OCI-LY3 (cell line): ENCODE results near the gene PCBP3.

Source experiments
- CTCF ChIP-seq: fragments of 200-600, 300-600 bp; sonication (generic); IDR thresholded peaks from 2 replicates; pipeline ENCODE4 v1.5.1; 2014; ENCODE audit warnings: antibody characterized with exemption, low read length, low read depth
- EZH2phosphoT487 ChIP-seq: fragments of 200-600 bp; shearing (Covaris generic); IDR thresholded peaks from 2 replicates; pipeline ENCODE4 v1.6.1; 2018; ENCODE audit warnings: antibody characterized with exemption, mixed run types, low read depth

DNA sequence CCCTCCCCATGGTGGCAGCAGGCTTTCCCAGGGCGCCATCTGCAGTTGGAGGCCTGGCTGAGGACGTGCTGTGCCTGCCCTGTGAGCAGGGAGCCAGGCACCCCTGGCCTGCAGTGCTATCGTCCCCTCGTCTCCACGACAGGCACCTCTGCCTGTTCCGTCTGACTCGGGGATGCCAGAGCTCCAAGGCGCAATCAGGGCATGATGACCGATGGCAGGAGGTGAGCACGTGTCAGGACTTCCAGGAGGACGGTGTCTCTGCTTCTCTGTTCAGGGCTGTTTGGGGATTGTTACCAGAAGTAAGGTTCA is 125.2 kb downstream of the PCBP3 start:
- TF ChIP-seq CTCF (no peak), EZH2phosphoT487 (no peak)
